H1 (cell line): ENCODE data around the gene VOPP1. TPM values are rescaled to one million over a fixed set of nuclear protein-coding genes. Genes with fewer than 3 reads are reported as not detected.

Experiments
- CTCF ChIA-PET: fragments of 300-600 bp; sonication (Branson Sonifier 250); formaldehyde crosslinking; loops from one replicate; lab custom pipeline; 2021; ENCODE audit not compliant: partially characterized antibody; lab: Charles Lee
- POLR2A ChIA-PET: fragments of 300-600 bp; sonication (Branson Sonifier 250); formaldehyde crosslinking; loops from one replicate; lab custom pipeline; 2021; ENCODE audit warnings: inconsistent platforms; ENCODE audit not compliant: partially characterized antibody; lab: Charles Lee
- DNase-seq, 2 experiments: peaks; one replicate each; pipeline versions ENCODE4 v3.0.0 to v3.0.0-alpha.2; 2010 to 2022; ENCODE audit warnings: low spot score in 2 of 2, low read depth in 1 of 2, mixed read lengths in 1 of 2
- FAIRE-seq: peaks from 2 replicates; lab custom pipeline; 2011; peaks lifted over from hg19 to GRCh38; lab: Jason Lieb, UNC
- H2AFZ ChIP-seq: 2 replicates; pipeline ENCODE4 v1.8.1; 2012; ENCODE audit warnings: low read length, inconsistent platforms
- H2AK5ac ChIP-seq: 2 replicates; pipeline ENCODE4 v1.6.1; 2013; ENCODE audit warnings: low read depth, low read length
- H2BK120ac ChIP-seq: replicated peaks from 2 replicates; pipeline ENCODE3; 2013; ENCODE audit warnings: low read depth, low read length, inconsistent platforms
- H2BK12ac ChIP-seq: 2 replicates; pipeline ENCODE4 v1.6.1; 2013; ENCODE audit warnings: low read depth, low read length
- H2BK15ac ChIP-seq: 2 replicates; pipeline ENCODE4 v1.6.1; 2013; ENCODE audit warnings: low read length
- H2BK20ac ChIP-seq: 2 replicates; pipeline ENCODE4 v1.6.1; 2013; ENCODE audit warnings: low read length
- H2BK5ac ChIP-seq: 2 replicates; pipeline ENCODE4 v1.6.1; 2013; ENCODE audit warnings: low read depth, low read length
- H3K14ac ChIP-seq: 2 replicates; pipeline ENCODE4 v1.6.1; 2013; ENCODE audit warnings: inconsistent platforms; ENCODE audit not compliant: insufficient read length
- H3K18ac ChIP-seq: 2 replicates; pipeline ENCODE4 v1.6.1; 2013; ENCODE audit warnings: low read length; ENCODE audit errors: extremely low read depth
- H3K23ac ChIP-seq: 2 replicates; pipeline ENCODE4 v1.6.1; 2013; ENCODE audit warnings: inconsistent platforms; ENCODE audit not compliant: insufficient read length
- H3K23me2 ChIP-seq: 2 replicates; pipeline ENCODE4 v1.6.1; 2013; ENCODE audit warnings: low read depth, low read length
- H3K27ac ChIP-seq: 2 replicates; pipeline ENCODE4 v1.6.1; 2011; ENCODE audit warnings: low read depth, low read length, inconsistent platforms
- H3K27me3 ChIP-seq, 4 experiments: replicated peaks in 1 of 4; 1 replicate in 1 of 4; 2 replicates in 3 of 4; pipeline versions ENCODE4 v1.6.1 to v1.8.1; 2011 to 2013; ENCODE audit warnings: low read length in 3 of 4, mild to moderate bottlenecking in 3 of 4, inconsistent platforms in 2 of 4, mixed read lengths in 2 of 4, moderate library complexity in 1 of 4; ENCODE audit not compliant: control insufficient read depth in 3 of 4, insufficient read depth in 3 of 4; ENCODE audit errors: extremely low read depth in 1 of 4
- H3K36me3 ChIP-seq, 4 experiments: 2 replicates each; pipeline versions ENCODE4 v1.6.1 to v1.8.1; 2011 to 2013; ENCODE audit warnings: mild to moderate bottlenecking in 4 of 4, low read length in 3 of 4, moderate library complexity in 2 of 4, control low read depth in 1 of 4, inconsistent platforms in 1 of 4; ENCODE audit not compliant: insufficient read depth in 4 of 4, control insufficient read depth in 2 of 4
- H3K4ac ChIP-seq: replicated peaks from 2 replicates; pipeline ENCODE3; 2013; ENCODE audit warnings: low read length, low read depth, mixed read lengths, inconsistent platforms; ENCODE audit not compliant: insufficient read length
- H3K4me1 ChIP-seq, 4 experiments: replicated peaks in 1 of 4; 1 replicate in 1 of 4; 2 replicates in 3 of 4; pipeline versions ENCODE4 v1.6.1 to v1.8.1; 2011 to 2013; ENCODE audit warnings: low read length in 3 of 4, inconsistent platforms in 2 of 4, mixed read lengths in 1 of 4; ENCODE audit not compliant: insufficient read depth in 4 of 4, control insufficient read depth in 3 of 4
- H3K4me2 ChIP-seq, 2 experiments: 2 replicates each; pipeline versions ENCODE4 v1.6.1 to v1.8.1; 2011 to 2013; ENCODE audit warnings: low read depth in 2 of 2, low read length in 2 of 2, control low read depth in 1 of 2, inconsistent platforms in 1 of 2, mild to moderate bottlenecking in 1 of 2; ENCODE audit not compliant: insufficient read depth in 1 of 2
- H3K4me3 ChIP-seq, 4 experiments: fragments of 200-600, 300-600 bp in 1 of 4; sonication (generic), shearing (Covaris generic), sonication (Bioruptor Twin) in 1 of 4; 2 replicates each; pipeline versions ENCODE4 v1.5.1 to v1.8.1; 2011 to 2016; ENCODE audit warnings: low read length in 4 of 4, low read depth in 3 of 4, control low read depth in 2 of 4, inconsistent platforms in 2 of 4, mild to moderate bottlenecking in 2 of 4, mixed read lengths in 1 of 4, moderate library complexity in 1 of 4; ENCODE audit not compliant: insufficient read depth in 2 of 4; ENCODE audit errors: extremely low read depth in 1 of 4
- H3K56ac ChIP-seq: replicated peaks from 2 replicates; pipeline ENCODE3; 2013; ENCODE audit warnings: low read depth, mild to moderate bottlenecking, mixed read lengths, low read length, inconsistent platforms; ENCODE audit not compliant: insufficient read length
- H3K79me1 ChIP-seq: 2 replicates; pipeline ENCODE4 v1.6.1; 2013; ENCODE audit warnings: low read depth, low read length, control low read depth
- H3K79me2 ChIP-seq, 2 experiments: 2 replicates each; pipeline versions ENCODE4 v1.6.1 to v1.8.1; 2012 to 2013; ENCODE audit warnings: low read length in 2 of 2, mild to moderate bottlenecking in 2 of 2, inconsistent platforms in 1 of 2; ENCODE audit not compliant: insufficient read depth in 2 of 2, control insufficient read depth in 1 of 2
- H3K9ac ChIP-seq, 4 experiments: replicated peaks in 1 of 4; 1 replicate in 1 of 4; 2 replicates in 3 of 4; pipeline versions ENCODE4 v1.6.1 to v1.8.1; 2011 to 2013; ENCODE audit warnings: low read depth in 3 of 4, low read length in 3 of 4, control low read depth in 2 of 4, mild to moderate bottlenecking in 2 of 4, moderate library complexity in 2 of 4, inconsistent platforms in 1 of 4; ENCODE audit errors: extremely low read depth in 1 of 4
- H3K9me3 ChIP-seq, 2 experiments: 2 replicates each; pipeline versions ENCODE4 v1.6.1 to v1.8.1; 2012 to 2013; ENCODE audit warnings: mild to moderate bottlenecking in 2 of 2, moderate library complexity in 2 of 2, control low read depth in 1 of 2, inconsistent platforms in 1 of 2, low read depth in 1 of 2, low read length in 1 of 2, mixed read lengths in 1 of 2; ENCODE audit not compliant: insufficient read depth in 2 of 2
- H4K20me1 ChIP-seq, 2 experiments: replicated peaks in 1 of 2; 2 replicates each; pipeline versions ENCODE3 to v1.8.1; 2011 to 2013; ENCODE audit warnings: inconsistent platforms in 2 of 2, low read length in 2 of 2, mild to moderate bottlenecking in 1 of 2; ENCODE audit not compliant: insufficient read depth in 2 of 2, control insufficient read depth in 1 of 2
- H4K5ac ChIP-seq: 2 replicates; pipeline ENCODE4 v1.6.1; 2013; ENCODE audit warnings: low read length, low read depth, mixed read lengths, inconsistent platforms; ENCODE audit not compliant: insufficient read length
- H4K8ac ChIP-seq: 2 replicates; pipeline ENCODE4 v1.8.0; 2013; ENCODE audit warnings: mild to moderate bottlenecking, moderate library complexity, low read length, inconsistent platforms; ENCODE audit not compliant: insufficient read depth; ENCODE audit errors: extremely low read depth
- H4K91ac ChIP-seq: replicated peaks from 2 replicates; pipeline ENCODE3; 2013; ENCODE audit warnings: low read length, mixed read lengths, inconsistent platforms; ENCODE audit not compliant: insufficient read length
- ASH2L ChIP-seq: fragments of 200-600, 300-600 bp; sonication (generic); IDR thresholded peaks from one replicate; pipeline ENCODE4 v1.7.1; 2017; ENCODE audit warnings: low read length
- BCL11A ChIP-seq, 2 experiments: IDR thresholded peaks; one replicate each; pipeline ENCODE4 v1.6.1; 2011; ENCODE audit warnings: low read depth in 2 of 2, low read length in 2 of 2, mild to moderate bottlenecking in 2 of 2
- CHD2 ChIP-seq: IDR thresholded peaks from 2 replicates; pipeline ENCODE4 v1.6.1; 2012; ENCODE audit warnings: low read length, improper control_type of control experiment
- FOSL1 ChIP-seq: IDR thresholded peaks from 2 replicates; pipeline ENCODE4 v1.6.1; 2011; ENCODE audit warnings: mild to moderate bottlenecking, low read depth, low read length, moderate library complexity; ENCODE audit not compliant: insufficient read depth
- GABPA ChIP-seq: IDR thresholded peaks from 2 replicates; pipeline ENCODE4 v1.6.1; 2011; ENCODE audit warnings: mild to moderate bottlenecking, low read length, moderate library complexity, borderline replicate concordance; ENCODE audit not compliant: insufficient read depth
- KDM1A ChIP-seq: fragments of 200-600, 300-600 bp; sonication (generic); IDR thresholded peaks from 2 replicates; pipeline ENCODE4 v1.7.1; 2016; ENCODE audit warnings: mild to moderate bottlenecking, low read length, borderline replicate concordance
- MAX ChIP-seq: IDR thresholded peaks from 2 replicates; pipeline ENCODE4 v1.6.1; 2012; ENCODE audit warnings: inconsistent platforms
- NRF1 ChIP-seq: IDR thresholded peaks from 2 replicates; pipeline ENCODE4 v1.6.1; 2011; ENCODE audit warnings: mild to moderate bottlenecking, low read depth, low read length, improper control_type of control experiment
- POLR2A ChIP-seq, 2 experiments: IDR thresholded peaks; 1 replicate in 1 of 2; 2 replicates in 1 of 2; pipeline ENCODE4 v1.6.1; 2011; ENCODE audit warnings: low read depth in 2 of 2, low read length in 2 of 2, mild to moderate bottlenecking in 2 of 2; ENCODE audit errors: control extremely low read depth in 1 of 2
- SIX5 ChIP-seq: IDR thresholded peaks from 2 replicates; pipeline ENCODE4 v1.6.1; 2011; ENCODE audit warnings: mild to moderate bottlenecking, low read depth, low read length
- SUZ12 ChIP-seq: fragments of 200-600 bp; sonication (generic); IDR thresholded peaks from 2 replicates; pipeline ENCODE4 v1.6.1; 2012; ENCODE audit warnings: mild to moderate bottlenecking, inconsistent platforms, low read length, moderate library complexity, mixed read lengths
- USF2 ChIP-seq: IDR thresholded peaks from 2 replicates; pipeline ENCODE4 v1.6.1; 2011; ENCODE audit warnings: low read length, improper control_type of control experiment
- WGBS, 2 experiments: shearing (Covaris generic) in 1 of 2; methylation state at CpG; one replicate each; pipeline versions ENCODE4 v1.1.6 to v1.1.7; 2013 to 2015; ENCODE audit warnings: low lambda C conversion rate in 2 of 2, mixed read lengths in 2 of 2, inconsistent platforms in 1 of 2, low coverage in 1 of 2, missing lambda C conversion rate in 1 of 2; ENCODE audit not compliant: insufficient replicate concordance in 2 of 2, insufficient coverage in 1 of 2, insufficient read length in 1 of 2; ENCODE audit errors: extremely low coverage in 1 of 2, missing lambda C conversion rate in 1 of 2; 5-methylcytosine and 5-hydroxymethylcytosine counted together
- polyA plus RNA-seq, 7 experiments: library from polyadenylated mRNA; depleted of rRNA in 3 of 7; stranded (reverse) in 5 of 7; unstranded in 2 of 7; fragments of >200 nt in 5 of 7; fragments of 200-250 nt in 2 of 7; gene quantifications; 1 replicate in 5 of 7; 2 replicates in 1 of 7; 4 replicates in 1 of 7; pipeline versions ENCODE4 v1.2.1 to v1.2.3, GENCODE V29; 2011 to 2013; ENCODE audit warnings: missing spikeins in 2 of 7, mixed read lengths in 2 of 7
- total RNA-seq: library from RNA; stranded (reverse); fragmentation: NEBNext Ultra II Directional; extraction: Animal tissue kit (Norgen Biotek cat#: 25700); gene quantifications from 2 replicates; pipeline ENCODE4 v1.2.1, GENCODE V29; 2021

VOPP1 gene
- total and polyA plus RNA-seq, 2 of the 8 experiments (the other 6 are each of a cell fraction or from before 2014, with no cell fraction given), result 44.7 to 83.0 TPM

- no peak overlapping the region for H3K14ac ChIP-seq
- H3K56ac ChIP-seq, result no peak overlapping the region
- CTCF ChIA-PET, result interaction anchor here (0.6 to 1.5 kb wide), 7 partner anchors 10 to 85 kb away, joined by 3 to 6 read pairs (median 4); no protein-coding TSS in a partner anchor
- peaks cover 3 to 16% (median 7%) of the 10 kb centered on the region in 4 experiments; a peak in 6 of 7 replicates for H3K4me1 ChIP-seq
- WGBS, 2 experiments, result 87% methylated on average over 5 of the region's 5 CpGs; no CpG with 5 or more reads in 1 of the 2 experiments
- no peak overlapping the region for H3K18ac ChIP-seq
- H2AFZ ChIP-seq, result no peak overlapping the region
- H2BK5ac ChIP-seq, result no peak overlapping the region
- no peak overlapping the region for H2BK12ac ChIP-seq
- no peak overlapping the region for H2BK120ac ChIP-seq
- peaks cover 3% of the 10 kb centered on the region; the same call in 1 of the 2 replicates for H3K79me1 ChIP-seq
- DNase-seq (no peak), FAIRE-seq (no peak)
- no peak overlapping the region for H3K4me3 ChIP-seq
- no peak overlapping the region for H2BK20ac ChIP-seq
- no peak overlapping the region for H2AK5ac ChIP-seq
- peaks cover 0 to 14% of the 10 kb centered on the region in 2 experiments; a peak in 1 of 4 replicates for H3K79me2 ChIP-seq
- no peak overlapping the region for H2BK15ac ChIP-seq
- H4K91ac ChIP-seq, result no peak overlapping the region
- H3K36me3 ChIP-seq, result no peaks in the 10 kb centered on the region
- H4K8ac ChIP-seq, result no peak overlapping the region
- H3K27me3 ChIP-seq, result no peaks in the 10 kb centered on the region
- no peak overlapping the region for H4K5ac ChIP-seq
- POLR2A ChIA-PET, result interaction anchor here (1.1 kb wide), 2 partner anchors 9 to 142 kb away, joined by 3 to 4 read pairs; no protein-coding TSS in a partner anchor
- H3K4ac ChIP-seq, result no peak overlapping the region
- no peaks in the 10 kb centered on the region for H3K9me3 ChIP-seq
- no peaks in the 10 kb centered on the region for H3K23me2 ChIP-seq
- H3K9ac ChIP-seq, result no peak overlapping the region
- no peak overlapping the region for H3K27ac ChIP-seq
- H4K20me1 ChIP-seq, result peaks cover 4 to 13% of the 10 kb centered on the region in 2 experiments
- no peak overlapping the region for H3K4me2 ChIP-seq
- H3K23ac ChIP-seq, result no peak overlapping the region
- TF ChIP-seq MAX (no peak), GABPA (no peak), ASH2L (no peak), POLR2A (IDR thresholded peaks at IDR 0.05; ENCODE audit: control extremely low read depth in 1 of 2, low read depth in 2 of 2, low read length in 2 of 2) (no peak), SIX5 (no peak), CHD2 (no peak), SUZ12 (no peak), BCL11A (IDR thresholded peaks at IDR 0.05; ENCODE audit: low read depth in 2 of 2, low read length in 2 of 2) (no peak), FOSL1 (no peak), KDM1A (no peak), NRF1 (no peak), USF2 (no peak)
These were observed 63.9 kb downstream of the VOPP1 start for GRCh38 chr7:55508221-55509011.
